Tibial nerve (tissue), 4 donors: Measurements from ENCODE around the gene HSP90AB1. TPM values are rescaled to one million over a fixed set of nuclear protein-coding genes. Genes with fewer than 3 reads are reported as not detected.

ENCODE experiments used
- DNase-seq, 2 donors: peaks; one replicate each; pipeline ENCODE4 v3.0.0-alpha.2; 2019; ENCODE audit warnings: low spot score in 2 of 2
- H3K27ac ChIP-seq, 4 donors: fragments of 200-600 bp; sonication (generic) in 3 of 4; one replicate each; pipeline ENCODE4 v1.5.1; 2017 to 2019; ENCODE audit warnings: mild to moderate bottlenecking in 1 of 4
- H3K27me3 ChIP-seq, 2 donors: fragments of 200-600 bp; sonication (generic) in 1 of 2; one replicate each; pipeline versions ENCODE4 v1.5.1 to v1.6.0; 2017 to 2019
- H3K36me3 ChIP-seq, 3 donors: fragments of 200-600 bp; sonication (generic); one replicate each; pipeline ENCODE4 v1.5.1; 2018 to 2019
- H3K4me1 ChIP-seq, 4 donors: fragments of 200-600 bp; sonication (generic) in 3 of 4; one replicate each; pipeline ENCODE4 v1.5.1; 2017 to 2019
- H3K4me3 ChIP-seq, 4 donors: fragments of 200-600 bp; sonication (generic) in 3 of 4; one replicate each; pipeline ENCODE4 v1.5.1; 2017 to 2019; ENCODE audit warnings: mild to moderate bottlenecking in 1 of 4, moderate library complexity in 1 of 4
- H3K9me3 ChIP-seq, 4 donors: fragments of 200-600 bp; sonication (generic) in 3 of 4; one replicate each; pipeline ENCODE4 v1.5.1; 2017 to 2019
- CTCF ChIP-seq, 5 experiments: fragments of 200-600 bp in 3 of 5; fragments of 450-650 bp in 2 of 5; sonication (generic) in 3 of 5; IDR thresholded peaks; one replicate each; pipeline ENCODE4 v1.5.1; 2016 to 2019; ENCODE audit warnings: antibody characterized with exemption in 5 of 5, mild to moderate bottlenecking in 3 of 5, moderate library complexity in 2 of 5
- EP300 ChIP-seq, 2 donors: sonication (generic); formaldehyde crosslinking; IDR thresholded peaks; one replicate each; pipeline ENCODE4 v1.6.1; 2017; ENCODE audit warnings: antibody characterized with exemption in 2 of 2, mild to moderate bottlenecking in 1 of 2
- POLR2A ChIP-seq, 2 donors: fragments of 450-650 bp; IDR thresholded peaks; one replicate each; pipeline ENCODE4 v1.6.1; 2017; ENCODE audit warnings: antibody characterized with exemption in 2 of 2, mild to moderate bottlenecking in 2 of 2, moderate library complexity in 2 of 2
- WGBS, 2 donors: methylation state at CpG; one replicate each; pipeline ENCODE4 v1.1.5; 2018; 5-methylcytosine and 5-hydroxymethylcytosine counted together
- total RNA-seq, 4 donors: library from RNA; depleted of rRNA; stranded (reverse); fragments of >200 nt; gene quantifications; one replicate each; pipeline ENCODE4 v1.1.0, GENCODE V29; 2016

Gene HSP90AB1
- total RNA-seq, 4 donors from 2014 or later = 485 to 580 (median 543) TPM

- no peak overlapping the region for H3K4me3 ChIP-seq
- no peaks in the 10 kb centered on the region for H3K36me3 ChIP-seq
- H3K27ac ChIP-seq = peak overlapping the region in 1 of 4 donors; percentile 25
- peaks cover 0 to 5% (median 0%) of the 10 kb centered on the region in 4 donors for H3K4me1 ChIP-seq
- H3K27me3 ChIP-seq = no peaks in the 10 kb centered on the region
- H3K9me3 ChIP-seq = no peaks in the 10 kb centered on the region
- no peak for DNase-seq
- TF ChIP-seq POLR2A (IDR thresholded peaks at IDR 0.05) = no peak
- no peak for TF ChIP-seq CTCF (IDR thresholded peaks at IDR 0.05)
- TF ChIP-seq EP300 (IDR thresholded peaks at IDR 0.05) = no peak
- 80 to 84% methylated on average over 4 of the region's 4 CpGs for WGBS, 2 donors
Measured at GRCh38 chr6:44202332-44202971, 44.4 kb upstream of the HSP90AB1 start.

GRCh38 chr6:44202972-44203750, 43.7 kb upstream of the HSP90AB1 start:
- H3K4me1 ChIP-seq = peaks cover 0 to 5% (median 0%) of the 10 kb centered on the region in 4 donors
- peak overlapping the region in 1 of 4 donors; percentile 25 for H3K27ac ChIP-seq
- no peaks in the 10 kb centered on the region for H3K36me3 ChIP-seq
- no peaks in the 10 kb centered on the region for H3K9me3 ChIP-seq
- H3K4me3 ChIP-seq = no peak overlapping the region
- TF ChIP-seq CTCF (IDR thresholded peaks at IDR 0.05) (no peak), EP300 (IDR thresholded peaks at IDR 0.05) (no peak), POLR2A (IDR thresholded peaks at IDR 0.05) (no peak)
- WGBS, 2 donors = 75 to 83% methylated on average over 11 of the region's 11 CpGs
- H3K27me3 ChIP-seq = no peaks in the 10 kb centered on the region
- no peak for DNase-seq

- TF ChIP-seq EP300 (IDR thresholded peaks at IDR 0.05) (no peak), POLR2A (IDR thresholded peaks at IDR 0.05) (no peak), CTCF (IDR thresholded peaks at IDR 0.05) (no peak)
- Histone ChIP-seq H3K27me3 (no peaks in the 10 kb centered on the region), H3K9me3 (no peaks in the 10 kb centered on the region), H3K4me1 (peaks cover 0 to 5% (median 0%) of the 10 kb centered on the region in 4 donors), H3K36me3 (no peaks in the 10 kb centered on the region), H3K27ac (no peak overlapping the region), H3K4me3 (no peak overlapping the region)
- WGBS, 2 donors = 92 to 96% methylated on average over 6 of the region's 6 CpGs
- no peak for DNase-seq
Measured at GRCh38 chr6:44203955-44204354, 42.9 kb upstream of the HSP90AB1 start.

GRCh38 chr6:44207966-44208365, 38.9 kb upstream of the HSP90AB1 start:
- peaks cover 0 to 5% (median 0%) of the 10 kb centered on the region in 4 donors for H3K4me1 ChIP-seq
- no peaks in the 10 kb centered on the region for H3K36me3 ChIP-seq
- no peaks in the 10 kb centered on the region for H3K9me3 ChIP-seq
- no peak overlapping the region for H3K27ac ChIP-seq
- H3K27me3 ChIP-seq = no peaks in the 10 kb centered on the region
- WGBS, 2 donors = 82 to 88% methylated on average over 6 of the region's 6 CpGs
- no peak for TF ChIP-seq POLR2A (IDR thresholded peaks at IDR 0.05)
- no peak for TF ChIP-seq EP300 (IDR thresholded peaks at IDR 0.05)
- TF ChIP-seq CTCF (IDR thresholded peaks at IDR 0.05) = no peak
- H3K4me3 ChIP-seq = no peak overlapping the region
- DNase-seq = no peak

- no peak for DNase-seq
- TF ChIP-seq POLR2A (IDR thresholded peaks at IDR 0.05) (no peak), CTCF (IDR thresholded peaks at IDR 0.05) (no peak), EP300 (IDR thresholded peaks at IDR 0.05) (no peak)
- Histone ChIP-seq H3K27me3 (no peaks in the 10 kb centered on the region), H3K36me3 (no peaks in the 10 kb centered on the region), H3K27ac (no peak overlapping the region), H3K4me1 (no peaks in the 10 kb centered on the region), H3K4me3 (no peak overlapping the region), H3K9me3 (no peaks in the 10 kb centered on the region)
- WGBS, 2 donors = 83 to 86% methylated on average over 3 of the region's 3 CpGs
Measured at GRCh38 chr6:44211284-44211683, 35.6 kb upstream of the HSP90AB1 start.
